ENCODE measurements around the gene PIK3CG. TPM values are rescaled to one million over a fixed set of nuclear protein-coding genes. Genes with fewer than 3 reads are reported as not detected.
"Not testable (repeated sequence)": the region's sequence is repeated elsewhere in the genome, so short reads cannot be mapped to it uniquely, and the experiment has no call there.

Gene PIK3CG
- total RNA-seq, 4 donors from 2014 or later, result 6.2 to 34.7 (median 9.7) TPM

DNA sequence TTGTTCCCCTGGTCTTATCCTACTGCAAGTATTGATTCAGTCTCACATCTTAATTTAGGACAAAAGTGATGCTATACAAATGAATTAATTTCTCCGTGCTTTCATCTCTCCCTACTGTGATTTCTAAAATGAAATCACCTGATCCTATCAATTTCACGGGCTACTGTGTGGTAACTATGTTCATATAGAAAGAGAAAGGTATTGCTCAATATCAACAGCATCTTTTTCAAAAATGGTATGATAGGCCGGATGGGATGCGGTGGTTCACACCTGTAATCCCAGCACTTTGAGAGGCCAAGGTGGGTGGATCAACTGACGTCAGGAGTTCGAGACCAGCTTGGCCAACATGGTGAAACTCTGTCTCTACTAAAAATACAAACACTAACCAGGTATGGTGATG is 71.2 kb downstream of the PIK3CG start:
- Histone ChIP-seq H3K4me1 (no peaks in the 10 kb centered on the region), H3K36me3 (no peaks in the 10 kb centered on the region), H3K9me3 (no peaks in the 10 kb centered on the region), H3K27ac (no peak overlapping the region), H3K27me3 (no peaks in the 10 kb centered on the region), H3K4me3 (no peak overlapping the region)
- no peak for TF ChIP-seq POLR2A (IDR thresholded peaks at IDR 0.05)
- TF ChIP-seq, protein P1, sequence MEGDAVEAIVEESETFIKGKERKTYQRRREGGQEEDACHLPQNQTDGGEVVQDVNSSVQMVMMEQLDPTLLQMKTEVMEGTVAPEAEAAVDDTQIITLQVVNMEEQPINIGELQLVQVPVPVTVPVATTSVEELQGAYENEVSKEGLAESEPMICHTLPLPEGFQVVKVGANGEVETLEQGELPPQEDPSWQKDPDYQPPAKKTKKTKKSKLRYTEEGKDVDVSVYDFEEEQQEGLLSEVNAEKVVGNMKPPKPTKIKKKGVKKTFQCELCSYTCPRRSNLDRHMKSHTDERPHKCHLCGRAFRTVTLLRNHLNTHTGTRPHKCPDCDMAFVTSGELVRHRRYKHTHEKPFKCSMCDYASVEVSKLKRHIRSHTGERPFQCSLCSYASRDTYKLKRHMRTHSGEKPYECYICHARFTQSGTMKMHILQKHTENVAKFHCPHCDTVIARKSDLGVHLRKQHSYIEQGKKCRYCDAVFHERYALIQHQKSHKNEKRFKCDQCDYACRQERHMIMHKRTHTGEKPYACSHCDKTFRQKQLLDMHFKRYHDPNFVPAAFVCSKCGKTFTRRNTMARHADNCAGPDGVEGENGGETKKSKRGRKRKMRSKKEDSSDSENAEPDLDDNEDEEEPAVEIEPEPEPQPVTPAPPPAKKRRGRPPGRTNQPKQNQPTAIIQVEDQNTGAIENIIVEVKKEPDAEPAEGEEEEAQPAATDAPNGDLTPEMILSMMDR (IDR thresholded peaks at IDR 0.05), result no peak
- DNase-seq, result no peak

DNA sequence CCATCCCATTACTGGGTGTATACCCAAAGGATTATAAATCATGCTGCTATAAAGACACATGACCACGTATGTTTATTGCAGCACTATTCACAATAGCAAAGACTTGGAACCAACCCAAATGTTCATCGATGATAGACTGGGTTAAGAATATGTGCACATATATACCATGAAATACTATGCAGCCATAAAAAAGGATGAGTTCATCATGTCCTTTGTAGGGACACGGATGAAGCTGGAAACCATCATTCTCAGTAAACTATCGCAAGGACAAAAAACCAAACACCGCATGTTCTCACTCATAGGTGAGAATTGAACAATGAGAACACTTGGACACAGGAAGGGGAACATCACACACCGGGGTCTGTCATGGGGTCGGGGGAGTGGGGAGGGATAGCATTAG is 73.0 kb downstream of the PIK3CG start:
- H3K9me3 ChIP-seq, H3K27ac ChIP-seq, H3K4me1 ChIP-seq, DNase-seq, H3K4me3 ChIP-seq, H3K27me3 ChIP-seq, H3K36me3 ChIP-seq: not testable (repeated sequence)

DNA sequence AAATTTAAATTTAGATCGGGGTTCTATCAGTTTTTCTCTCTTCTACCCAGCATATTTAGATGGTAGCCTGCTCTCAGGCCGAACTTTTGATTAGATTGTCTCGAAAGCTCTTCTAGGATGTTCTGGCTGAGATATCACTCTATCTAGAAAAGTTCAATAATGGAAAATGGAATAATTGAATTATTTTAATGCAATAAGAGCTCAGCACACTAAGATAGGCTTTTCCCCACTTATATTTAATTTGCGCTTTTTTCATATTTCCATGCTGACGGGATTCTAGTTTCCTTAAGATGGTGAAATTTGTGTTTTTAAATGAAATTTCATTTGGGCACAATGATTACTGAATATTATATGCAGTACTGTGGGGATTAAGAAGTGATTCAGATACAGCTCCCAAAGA is 73.7 kb downstream of the PIK3CG start:
- TF ChIP-seq, protein P1 (IDR thresholded peaks at IDR 0.05), result no peak
- no peak for TF ChIP-seq POLR2A (IDR thresholded peaks at IDR 0.05)
- Histone ChIP-seq H3K27ac (no peak overlapping the region), H3K27me3 (no peaks in the 10 kb centered on the region), H3K4me1 (no peaks in the 10 kb centered on the region), H3K4me3 (no peak overlapping the region), H3K9me3 (no peaks in the 10 kb centered on the region), H3K36me3 (no peaks in the 10 kb centered on the region)
- DNase-seq, result no peak

DNA sequence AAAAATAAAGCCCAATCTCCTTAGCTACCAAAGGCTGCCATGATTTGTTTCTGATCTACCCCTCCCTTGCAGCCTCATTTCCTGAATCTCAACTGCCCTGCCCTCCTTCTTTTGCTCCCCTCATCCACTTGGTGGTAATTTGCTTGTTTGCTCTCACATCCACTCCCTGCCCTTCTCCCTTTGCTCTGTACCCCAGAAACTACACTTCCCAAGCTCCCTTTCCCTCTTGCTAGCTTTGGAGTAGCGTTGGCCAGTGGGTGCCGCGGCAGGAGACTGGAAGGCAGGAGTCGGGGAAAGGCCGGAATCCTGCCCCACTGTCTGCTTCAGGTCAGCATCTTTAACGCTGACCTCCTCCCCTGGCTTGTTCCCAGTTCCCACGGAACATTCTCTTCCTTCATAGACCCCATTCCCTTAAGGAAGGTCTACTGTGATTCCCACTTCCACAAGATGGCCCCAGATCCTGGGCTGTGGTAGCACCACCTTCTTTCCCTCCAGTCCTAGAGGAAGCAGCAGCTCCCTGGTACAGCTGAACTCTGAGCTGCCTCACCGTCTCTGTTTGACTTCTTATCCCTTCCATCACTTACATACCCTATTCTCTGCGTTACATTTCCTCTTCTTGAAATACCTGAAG is 79.1 kb downstream of the PIK3CG start:
- DNase-seq, result no peak
- TF ChIP-seq, protein P1 (IDR thresholded peaks at IDR 0.05), result no peak
- no peak for TF ChIP-seq POLR2A (IDR thresholded peaks at IDR 0.05)
- H3K9me3 ChIP-seq, result no peaks in the 10 kb centered on the region
- no peaks in the 10 kb centered on the region for H3K4me1 ChIP-seq
- no peaks in the 10 kb centered on the region for H3K36me3 ChIP-seq
- no peaks in the 10 kb centered on the region for H3K27me3 ChIP-seq
- H3K27ac ChIP-seq, result no peak overlapping the region
- no peak overlapping the region for H3K4me3 ChIP-seq

DNA sequence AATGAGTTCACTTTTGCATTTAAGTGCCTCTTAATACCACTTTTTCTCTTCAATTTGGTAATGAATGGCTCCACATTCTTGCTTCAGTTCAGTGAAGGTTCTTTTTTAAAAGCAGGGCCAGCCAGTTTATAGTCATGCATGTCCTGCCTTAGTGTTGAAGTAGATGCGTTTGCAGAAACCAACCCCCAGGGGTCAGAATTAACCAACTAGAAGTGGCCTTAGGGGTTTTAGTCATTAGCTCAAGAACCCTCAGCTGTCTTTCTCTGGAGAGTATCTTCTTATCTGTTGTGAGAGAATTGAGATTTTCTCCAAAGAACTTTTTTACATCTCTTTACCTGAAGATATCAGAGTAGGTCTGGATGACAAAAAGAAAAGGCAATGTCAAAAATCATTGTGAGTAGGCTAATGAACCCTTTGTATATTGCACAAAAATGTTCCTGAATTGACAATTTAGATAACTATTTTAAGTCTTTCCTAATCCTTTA is 82.2 kb downstream of the PIK3CG start:
- TF ChIP-seq, protein P1 (IDR thresholded peaks at IDR 0.05), result peak in 5 of 6 experiments; percentile 44 to 60 (median 57)
- TF ChIP-seq POLR2A (IDR thresholded peaks at IDR 0.05), result no peak
- DNase-seq, result peak in 2 of 3 donors; percentile 23 to 57
- Histone ChIP-seq H3K27ac (no peak overlapping the region), H3K9me3 (no peaks in the 10 kb centered on the region), H3K4me1 (no peaks in the 10 kb centered on the region), H3K36me3 (no peaks in the 10 kb centered on the region), H3K27me3 (no peaks in the 10 kb centered on the region), H3K4me3 (no peak overlapping the region)

DNA sequence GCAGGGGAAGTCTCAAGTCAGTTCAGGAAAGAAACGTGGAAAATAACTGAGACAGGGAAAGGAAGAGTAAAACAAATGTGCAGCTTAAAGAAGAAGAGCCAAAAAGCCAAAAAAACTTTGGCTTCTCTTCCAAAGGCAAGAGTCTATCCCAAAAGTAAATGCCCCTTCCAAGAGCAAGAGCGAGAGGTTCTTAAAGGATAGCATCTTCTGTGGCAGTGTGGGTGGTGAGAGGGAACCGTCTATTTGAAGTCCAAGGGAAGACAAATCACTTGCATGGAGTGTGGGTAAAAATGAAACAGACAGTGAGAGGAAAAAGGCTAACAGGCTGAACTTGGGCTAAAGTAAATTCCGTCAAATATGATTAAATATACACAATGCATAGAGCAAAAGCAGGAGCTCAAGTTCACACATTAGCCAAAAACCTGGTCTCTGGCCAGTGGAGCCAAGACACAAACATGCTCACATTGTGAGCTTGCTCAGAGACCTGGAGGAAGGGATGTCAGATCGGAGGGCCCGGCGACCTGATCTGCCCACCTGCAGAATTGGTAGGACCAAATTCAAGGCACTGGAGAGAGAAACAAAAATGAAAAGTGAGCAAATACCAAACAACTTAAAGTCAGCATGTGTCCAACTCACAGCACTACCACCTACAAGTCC is 87.0 kb downstream of the PIK3CG start:
- Histone ChIP-seq H3K4me3 (no peak overlapping the region), H3K27me3 (no peaks in the 10 kb centered on the region), H3K27ac (no peak overlapping the region), H3K4me1 (no peaks in the 10 kb centered on the region), H3K36me3 (no peaks in the 10 kb centered on the region), H3K9me3 (no peaks in the 10 kb centered on the region)
- TF ChIP-seq, protein P1 (IDR thresholded peaks at IDR 0.05), result no peak
- no peak for TF ChIP-seq POLR2A (IDR thresholded peaks at IDR 0.05)
- DNase-seq, result no peak
